Measurements from ENCODE around the gene EEF1AKMT4.

GRCh38 chr3:184234224-184234623, 15.2 kb upstream of the EEF1AKMT4 start:
- TF ChIP-seq REST (IDR thresholded peaks at IDR 0.05; ENCODE audit: insufficient replicate concordance, low read depth): no peak
- no peak for TF ChIP-seq CTCF (IDR thresholded peaks at IDR 0.05; ENCODE audit: insufficient read depth, low read length)
